ENCODE results near the gene TRIM62.

Gene TRIM62

DNA sequence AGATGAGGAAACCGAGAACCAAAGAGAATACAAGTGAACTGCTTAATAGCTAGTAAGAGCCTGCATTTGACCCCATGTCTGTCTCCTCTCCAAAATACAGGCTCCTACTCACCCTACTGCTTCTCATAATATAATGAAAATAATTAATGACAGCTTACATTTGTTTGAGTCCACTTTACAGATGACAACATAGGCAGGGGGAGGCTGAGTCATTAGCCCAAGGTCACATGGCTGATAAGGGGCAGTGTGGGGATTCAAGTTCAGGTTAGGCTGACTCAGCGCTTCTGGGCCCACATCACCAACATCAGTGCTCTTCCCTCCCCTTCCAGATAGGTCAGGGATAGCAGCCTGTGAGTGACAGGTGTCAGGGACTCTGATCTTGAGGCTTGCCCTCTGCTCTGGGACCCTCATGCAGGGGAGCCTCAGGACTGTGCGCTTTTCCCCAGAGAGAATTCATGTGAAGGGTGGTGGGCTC is 84.7 kb downstream of the TRIM62 start:
- no peak for DNase-seq

DNA sequence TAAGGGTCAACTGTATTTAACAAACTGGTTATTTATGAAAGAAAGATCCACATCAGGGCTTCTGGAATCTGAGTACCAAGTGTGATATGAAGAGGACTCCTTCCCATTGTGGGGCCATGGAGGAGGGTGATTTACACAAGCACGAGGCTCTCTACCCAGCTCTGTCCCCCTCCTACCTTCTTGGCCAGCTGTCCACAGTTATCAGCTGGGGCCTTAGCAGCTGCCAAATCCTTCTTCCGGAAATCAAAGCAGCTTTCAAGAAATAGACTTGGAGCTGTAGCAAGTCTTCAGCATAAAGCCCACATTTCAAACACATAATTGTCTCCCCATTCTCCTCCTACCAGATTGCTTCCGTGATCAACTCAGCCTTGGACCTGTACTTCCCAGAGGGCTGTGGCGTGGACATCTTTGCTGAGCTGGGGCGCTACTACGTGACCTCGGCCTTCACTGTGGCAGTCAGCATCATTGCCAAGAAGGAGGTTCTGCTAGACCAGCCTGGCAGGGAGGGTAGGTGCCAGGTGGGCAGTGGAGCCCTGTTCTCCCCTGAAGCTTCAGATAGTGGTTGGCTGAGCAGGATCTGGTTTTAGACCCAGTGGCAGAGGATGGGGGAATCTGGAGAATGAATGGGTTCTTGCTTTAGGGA is 85.4 kb downstream of the TRIM62 start:
- DNase-seq: no peak
